ENCODE data around the gene MAGEB16.

The MAGEB16 gene

GRCh38 chrX:35798042-35798441 lies at the start of gene MAGEB16:
Gene MAGEB16, plus strand, starts transcription at chrX:35798342. Its CDS starts 3,855 bp downstream, at chrX:35802197.
- no peak for DNase-seq (ENCODE audit: extremely low spot score)
- no peak for TF ChIP-seq CTCF (IDR thresholded peaks at IDR 0.05; ENCODE audit: control extremely low read depth, extremely low read depth, low read depth, missing control alignments)
- CTCF ChIA-PET = no interaction called here
- POLR2A ChIA-PET = no interaction called here

GRCh38 chrX:35773958-35774564 lies 24.1 kb upstream of the MAGEB16 start:
- POLR2A ChIA-PET = no interaction called here
- no peak for DNase-seq (ENCODE audit: extremely low spot score)
- CTCF ChIA-PET = no interaction called here
- TF ChIP-seq CTCF (IDR thresholded peaks at IDR 0.05; ENCODE audit: control extremely low read depth, extremely low read depth, low read depth, missing control alignments) = no peak

GRCh38 chrX:35785075-35785474 lies 13.1 kb upstream of the MAGEB16 start:
- POLR2A ChIA-PET = no interaction called here
- CTCF ChIA-PET = no interaction called here
- TF ChIP-seq CTCF (IDR thresholded peaks at IDR 0.05; ENCODE audit: control extremely low read depth, extremely low read depth, low read depth, missing control alignments) = no peak
- DNase-seq (ENCODE audit: extremely low spot score) = no peak

GRCh38 chrX:35786271-35786670 lies 11.9 kb upstream of the MAGEB16 start:
- DNase-seq (ENCODE audit: extremely low spot score) = no peak
- TF ChIP-seq CTCF (IDR thresholded peaks at IDR 0.05; ENCODE audit: control extremely low read depth, extremely low read depth, low read depth, missing control alignments) = no peak
- ChIA-PET POLR2A (no interaction called here), CTCF (no interaction called here)

- TF ChIP-seq CTCF (IDR thresholded peaks at IDR 0.05; ENCODE audit: control extremely low read depth, extremely low read depth, low read depth, missing control alignments) = no peak
- DNase-seq (ENCODE audit: extremely low spot score) = no peak
- CTCF ChIA-PET = no interaction called here
- POLR2A ChIA-PET = no interaction called here
Measured at GRCh38 chrX:35787867-35788266, 10.3 kb upstream of the MAGEB16 start.

- POLR2A ChIA-PET = no interaction called here
- TF ChIP-seq CTCF (IDR thresholded peaks at IDR 0.05; ENCODE audit: control extremely low read depth, extremely low read depth, low read depth, missing control alignments) = no peak
- CTCF ChIA-PET = no interaction called here
- DNase-seq (ENCODE audit: extremely low spot score) = no peak
Measured at GRCh38 chrX:35800474-35800873, 2.3 kb downstream of the MAGEB16 start.

GRCh38 chrX:35809781-35810180 lies 11.6 kb downstream of the MAGEB16 start:
- ChIA-PET CTCF (no interaction called here), POLR2A (no interaction called here)
- DNase-seq (ENCODE audit: extremely low spot score) = no peak
- no peak for TF ChIP-seq CTCF (IDR thresholded peaks at IDR 0.05; ENCODE audit: control extremely low read depth, extremely low read depth, low read depth, missing control alignments)
